HepG2 (cell line): ENCODE results near the gene PIBF1. TPM values are rescaled to one million over a fixed set of nuclear protein-coding genes. Genes with fewer than 3 reads are reported as not detected.
A peak's percentile ranks its signal among the peaks of the same experiment; 100 is the strongest.

Experiments used
- ATAC-seq: fragments of 200-7000 bp; cut with Tn5 transposase; 3 replicates; pipeline ENCODE4 v1.9.1; 2020; ENCODE audit warnings: mild to moderate bottlenecking, moderate library complexity
- BruUV-seq: library from RNA; stranded (reverse); fragments of 400-500 nt; replicated peaks from 2 replicates; lab custom pipeline; 2021; lab: Mats Ljungman, UMichigan
- CTCF ChIA-PET: fragments of 300-600 bp; formaldehyde crosslinking; extraction: SDS; loops from one replicate; lab custom pipeline; 2021; ENCODE audit warnings: low total read pairs, inconsistent platforms, low intra/inter-chr PET ratio; lab: Yijun Ruan, JAX
- POLR2A ChIA-PET: fragments of 350-600 bp; sonication (Branson Sonifier 250); formaldehyde crosslinking; loops from one replicate; lab custom pipeline; 2020; ENCODE audit warnings: antibody characterized with exemption, inconsistent platforms; lab: Yijun Ruan, JAX
- DNase-seq: peaks from one replicate; pipeline ENCODE4 v3.0.0-alpha.2; 2015; ENCODE audit warnings: low spot score
- FAIRE-seq: peaks from 3 replicates; lab custom pipeline; 2011; peaks lifted over from hg19 to GRCh38; lab: Jason Lieb, UNC
- H2AFZ ChIP-seq: one replicate; pipeline ENCODE4 v1.6.1; 2011; ENCODE audit warnings: low read length, inconsistent platforms
- H3K27ac ChIP-seq: fragments of 300-600 bp; 3 replicates; pipeline ENCODE4 v1.8.0; 2011; ENCODE audit warnings: mixed run types, mild to moderate bottlenecking, mixed read lengths, low read length, inconsistent platforms; ENCODE audit not compliant: insufficient read depth; ENCODE audit errors: extremely low read length
- H3K27me3 ChIP-seq, 2 experiments: fragments of 200-600 bp in 1 of 2; 2 replicates in 1 of 2; 3 replicates in 1 of 2; pipeline versions ENCODE4 v1.6.0 to v1.8.0; 2011; ENCODE audit warnings: low read length in 2 of 2, mild to moderate bottlenecking in 2 of 2, moderate library complexity in 2 of 2, inconsistent platforms in 1 of 2; ENCODE audit not compliant: insufficient read depth in 2 of 2, control insufficient read depth in 1 of 2
- H3K36me3 ChIP-seq, 2 experiments: fragments of 200-600 bp in 1 of 2; replicated peaks in 1 of 2; 2 replicates in 1 of 2; 3 replicates in 1 of 2; pipeline versions ENCODE4 v1.5.1 to v1.8.0; 2011; ENCODE audit warnings: low read length in 2 of 2, inconsistent platforms in 1 of 2; ENCODE audit not compliant: insufficient read depth in 2 of 2, control insufficient read depth in 1 of 2
- H3K4me1 ChIP-seq: 2 replicates; pipeline ENCODE4 v1.5.1; 2012; ENCODE audit warnings: low read length, inconsistent platforms; ENCODE audit not compliant: insufficient read depth
- H3K4me2 ChIP-seq: 2 replicates; pipeline ENCODE4 v1.6.0; 2011; ENCODE audit warnings: low read depth, low read length, inconsistent platforms
- H3K4me3 ChIP-seq, 3 experiments: fragments of 200-600 bp in 1 of 3; sonication (generic), shearing (Covaris generic) in 1 of 3; replicated peaks in 1 of 3; 2 replicates each; pipeline ENCODE4 v1.5.1; 2011 to 2016; ENCODE audit warnings: low read length in 3 of 3, inconsistent platforms in 2 of 3, low read depth in 2 of 3, mild to moderate bottlenecking in 2 of 3, control low read depth in 1 of 3, mixed read lengths in 1 of 3; ENCODE audit not compliant: insufficient read depth in 1 of 3
- H3K79me2 ChIP-seq: one replicate; pipeline ENCODE4 v1.6.1; 2011; ENCODE audit warnings: low read length, inconsistent platforms; ENCODE audit not compliant: insufficient read depth
- H3K9ac ChIP-seq: 2 replicates; pipeline ENCODE4 v1.6.0; 2011; ENCODE audit warnings: mild to moderate bottlenecking, low read depth, low read length, inconsistent platforms; ENCODE audit not compliant: insufficient read depth
- H3K9me3 ChIP-seq: 2 replicates; pipeline ENCODE4 v1.5.1; 2012; ENCODE audit warnings: mild to moderate bottlenecking, low read length
- H4K20me1 ChIP-seq: 2 replicates; pipeline ENCODE4 v1.6.0; 2011; ENCODE audit warnings: inconsistent platforms, mild to moderate bottlenecking, low read length, moderate library complexity; ENCODE audit not compliant: insufficient read depth
- CHD4 ChIP-seq: fragments of 200-600 bp; sonication (generic); IDR thresholded peaks from 2 replicates; pipeline ENCODE4 v1.7.0; 2017; ENCODE audit warnings: mild to moderate bottlenecking, low read length, borderline replicate concordance
- MAFF ChIP-seq: IDR thresholded peaks from 2 replicates; pipeline ENCODE4 v1.6.1; 2011; ENCODE audit warnings: low read depth, low read length, improper control_type of control experiment
- MAFK ChIP-seq, 2 experiments: IDR thresholded peaks in 1 of 2; conservative IDR thresholded peaks in 1 of 2; 2 replicates each; pipeline ENCODE4 v1.6.1; 2011; ENCODE audit warnings: improper control_type of control experiment in 2 of 2, low read length in 2 of 2
- POLR2A ChIP-seq, 2 experiments: IDR thresholded peaks; 2 replicates each; pipeline ENCODE4 v1.6.1; 2011; ENCODE audit warnings: low read depth in 2 of 2, low read length in 2 of 2, mild to moderate bottlenecking in 1 of 2, moderate library complexity in 1 of 2; ENCODE audit not compliant: insufficient read depth in 1 of 2
- ZFY ChIP-seq: sonication (generic); formaldehyde crosslinking; IDR thresholded peaks from 2 replicates; pipeline ENCODE4 v1.4.0; 2020; ENCODE audit warnings: missing genetic modification reagents
- WGBS: methylation state at CpG from one replicate; pipeline ENCODE4 v1.1.6; 2017; ENCODE audit warnings: low lambda C conversion rate; 5-methylcytosine and 5-hydroxymethylcytosine counted together
- in situ Hi-C: cut with HindIII; loops from 2 replicates; pipeline ENCODE4 v1.10.0; 2017; ENCODE audit warnings: low pct_unique_long_range_greater_than_20kb; ENCODE audit not compliant: extremely low pct_ligation_motif_present
- intact Hi-C: fragments of 100-400 bp; cut with micrococcal nuclease; formaldehyde crosslinking; loops from one replicate; pipeline ENCODE4 v1.10.0; 2022; ENCODE audit not compliant: unreplicated experiment
- polyA plus RNA-seq, 8 experiments: library from polyadenylated mRNA; depleted of rRNA in 3 of 8; stranded (reverse) in 7 of 8; unstranded in 1 of 8; fragments of >200 nt; fragmentation: Illumina TruSeq in 4 of 8; extraction: Trizol in 4 of 8; gene quantifications; 2 replicates each; pipeline versions ENCODE4 v1.2.1 to v1.2.3, GENCODE V29; 2011 to 2016; ENCODE audit warnings: low read depth in 4 of 8, missing spikeins in 1 of 8, mixed read lengths in 1 of 8; ENCODE audit not compliant: insufficient read depth in 1 of 8
- total RNA-seq, 5 experiments: library from RNA; depleted of rRNA; stranded (reverse); fragments of >200 nt; fragmentation: Illumina TruSeq; extraction: Trizol; gene quantifications; 2 replicates each; pipeline ENCODE4 v1.2.3, GENCODE V29; 2016; ENCODE audit warnings: low read depth in 1 of 5

The PIBF1 gene
- total and polyA plus RNA-seq, 2 of the 13 experiments (the other 11 are each of a cell fraction or from before 2014, with no cell fraction given) = 4.2 to 15.8 TPM

DNA sequence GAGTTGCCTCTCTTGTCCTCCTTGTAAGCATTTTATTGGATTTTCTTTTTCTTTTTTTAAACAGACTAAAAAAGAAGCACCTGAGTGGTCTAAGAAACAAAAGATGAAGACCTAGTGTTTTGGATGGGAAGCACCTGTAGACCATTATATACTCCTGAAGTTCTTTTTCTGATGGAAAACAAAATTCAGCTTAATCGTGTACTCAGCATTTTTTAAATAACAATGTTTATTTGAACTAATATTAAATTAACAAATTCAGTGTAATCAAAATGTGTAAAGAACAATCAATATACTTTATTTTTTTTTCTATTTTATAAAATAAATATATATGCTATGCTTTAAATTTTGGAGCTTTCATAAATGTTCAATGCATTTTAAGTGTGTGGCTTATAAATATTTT lies 233.9 kb downstream of the PIBF1 start:
- 90% methylated on average over 1 of the region's 1 CpG for WGBS
- no TSS peak for BruUV-seq
- no peak overlapping the region for H2AFZ ChIP-seq
- in situ Hi-C loops = no loop called here
- no peaks in the 10 kb centered on the region for H3K27me3 ChIP-seq
- no peak for DNase-seq
- no peak overlapping the region for H3K9ac ChIP-seq
- H3K4me1 ChIP-seq = no peaks in the 10 kb centered on the region
- TF ChIP-seq MAFF = peak; percentile 51; the same call in 1 of the 2 replicates
- peak; percentile 63 to 82 for TF ChIP-seq MAFK (conservative IDR thresholded peaks at IDR 0.05 in 1 of 2, IDR thresholded peaks at IDR 0.05 in 1 of 2; ENCODE audit: low read length in 2 of 2)
- TF ChIP-seq POLR2A (IDR thresholded peaks at IDR 0.05; ENCODE audit: insufficient read depth in 1 of 2, low read depth in 2 of 2, low read length in 2 of 2) = no peak
- TF ChIP-seq, all 625 proteins: peak for 2
- Histone ChIP-seq H3K9me3 (no peaks in the 10 kb centered on the region), H3K27ac (no peak overlapping the region), H3K4me3 (no peak overlapping the region), H3K36me3 (no peaks in the 10 kb centered on the region), H3K79me2 (no peaks in the 10 kb centered on the region), H4K20me1 (no peaks in the 10 kb centered on the region), H3K4me2 (no peak overlapping the region)
- ChIA-PET CTCF (no interaction called here), POLR2A (no interaction called here)
- FAIRE-seq (no peak), ATAC-seq (no peak)
- intact Hi-C loops = no loop called here

GRCh38 chr13:73018336-73018735 lies 236.4 kb downstream of the PIBF1 start:
- POLR2A ChIA-PET = no interaction called here
- peak; percentile 51 for ATAC-seq
- no TSS peak for BruUV-seq

More at GRCh38 chr13:73018336-73018735, 236.4 kb downstream of the PIBF1 start:
- no peaks in the 10 kb centered on the region for H3K79me2 ChIP-seq
- H4K20me1 ChIP-seq = no peaks in the 10 kb centered on the region
- no peaks in the 10 kb centered on the region for H3K4me1 ChIP-seq
- DNase-seq (peak; percentile 13), FAIRE-seq (no peak)
- H3K4me3 ChIP-seq = no peak overlapping the region
- H3K36me3 ChIP-seq = no peaks in the 10 kb centered on the region
- H3K4me2 ChIP-seq = no peak overlapping the region
- CTCF ChIA-PET = no interaction called here
- no peak for TF ChIP-seq CHD4
- TF ChIP-seq ZFY (CRISPR knock-in tag) = no peak
- no peaks in the 10 kb centered on the region for H3K27me3 ChIP-seq
- intact Hi-C loops = no loop called here
- H2AFZ ChIP-seq = no peak overlapping the region
- H3K9me3 ChIP-seq = no peaks in the 10 kb centered on the region
- H3K27ac ChIP-seq = no peak overlapping the region
- H3K9ac ChIP-seq = no peak overlapping the region
- in situ Hi-C loops = no loop called here
- WGBS = 74% methylated on average over 1 of the region's 1 CpG
